HK-2 (cell line): ENCODE data around the gene ZKSCAN1.

Experiments used
- DNase-seq: peaks from one replicate; pipeline ENCODE4 v3.0.0-alpha.2; 2018; ENCODE audit not compliant: unreplicated experiment

Gene ZKSCAN1

DNA sequence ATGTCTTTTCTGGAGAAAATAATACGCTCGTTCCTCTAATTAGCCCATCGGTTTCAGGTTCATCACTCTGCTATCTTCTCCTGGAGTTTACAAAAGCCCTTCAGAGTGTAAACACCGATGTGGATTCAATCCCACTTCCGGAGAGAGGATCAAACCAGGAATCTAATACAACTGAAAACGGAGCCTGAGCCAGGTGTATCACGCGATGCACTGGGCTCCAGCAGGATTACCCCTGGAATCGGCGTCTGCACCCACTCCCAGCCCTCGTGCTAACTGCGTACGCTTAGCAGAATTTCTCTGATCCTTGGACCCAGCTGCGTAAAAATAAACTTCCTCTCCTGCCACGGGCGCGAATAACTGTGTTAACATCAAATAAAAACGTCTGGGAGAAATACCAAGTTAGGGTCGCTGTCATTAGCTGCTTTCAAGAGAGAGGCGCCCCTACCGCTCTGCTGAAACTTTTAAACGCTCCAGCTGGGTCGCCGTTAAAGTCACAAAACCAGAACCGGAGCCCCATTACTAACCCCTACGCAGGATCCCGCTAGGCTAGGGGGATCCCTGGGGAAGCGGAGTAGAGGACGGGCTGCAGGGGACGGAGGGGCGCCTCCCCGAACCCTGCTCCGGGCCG, 65.6 kb downstream of the ZKSCAN1 start:
- no peak for DNase-seq

DNA sequence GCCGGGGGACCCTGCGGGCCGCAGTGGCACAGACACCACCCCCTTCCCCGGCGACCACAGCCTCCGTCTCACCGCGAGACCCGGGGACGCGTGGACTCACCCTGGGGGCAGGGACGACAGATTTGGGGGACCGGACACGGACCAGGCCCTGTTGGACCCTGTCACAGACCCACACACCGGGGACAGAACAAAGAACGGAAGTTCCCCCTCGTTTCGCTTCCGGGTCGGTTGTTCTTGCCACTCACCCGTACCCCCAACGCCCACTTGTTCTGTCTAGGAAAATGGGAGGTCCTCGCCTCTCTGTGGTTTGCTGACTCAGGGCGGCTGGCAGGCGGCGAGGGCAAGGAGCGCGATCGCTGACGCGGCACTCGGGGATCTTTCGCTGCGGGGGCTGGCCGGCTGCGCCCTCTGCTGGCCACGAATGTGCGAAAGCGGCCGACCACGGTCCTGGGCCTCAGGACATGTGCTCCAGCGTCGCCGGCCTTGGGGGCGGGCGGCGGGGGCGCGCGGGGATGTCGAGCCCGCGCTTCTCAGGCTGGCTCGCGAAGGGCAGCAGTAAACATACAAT, 66.2 kb downstream of the ZKSCAN1 start, which contains the start of gene ZNF3:
Gene ZNF3 (minus strand): TSS at position 189 of the 568 bp plus-strand sequence. CDS start 4,366 bp downstream, outside the sequence.
- DNase-seq, result peak; percentile 99

DNA sequence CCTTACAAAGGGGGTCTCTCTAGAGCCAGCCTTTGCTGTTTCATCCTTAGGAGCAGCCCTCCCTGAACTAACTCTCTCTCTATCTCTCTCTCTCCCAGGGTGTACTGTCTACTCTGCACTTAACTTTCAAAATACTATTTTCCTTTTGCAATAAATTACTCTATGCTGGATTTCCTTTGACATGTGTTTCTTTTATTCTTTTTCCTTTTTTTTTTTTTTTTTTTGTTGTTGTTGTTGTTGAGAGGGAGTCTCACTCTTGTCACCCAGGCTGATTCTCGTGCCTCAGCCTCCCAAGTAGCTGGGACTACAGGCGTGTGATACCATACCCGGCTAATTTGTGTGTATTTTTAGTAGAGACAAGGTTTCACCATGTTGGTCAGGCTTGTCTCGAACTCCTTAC, 67.6 kb downstream of the ZKSCAN1 start:
- DNase-seq, result no peak

DNA sequence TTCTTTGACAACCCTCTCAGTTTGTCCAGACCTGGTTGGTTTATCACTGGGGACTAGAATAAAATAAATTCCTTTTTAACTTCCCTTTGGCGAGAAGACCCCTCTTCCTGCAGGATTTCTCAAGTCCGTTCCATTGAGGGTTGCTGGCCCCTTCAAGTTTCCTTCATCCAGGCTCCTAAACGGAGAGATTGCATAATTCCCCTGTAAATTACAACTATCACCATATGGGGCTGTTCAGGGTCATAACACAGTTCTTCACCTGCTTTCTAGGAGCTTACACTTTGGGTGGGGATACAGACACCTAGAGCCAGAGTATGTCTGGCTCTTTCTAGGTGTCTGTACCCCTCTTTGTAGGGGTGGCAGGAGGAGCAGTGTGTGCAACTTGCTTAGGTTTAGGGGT, 70.1 kb downstream of the ZKSCAN1 start:
- no peak for DNase-seq

DNA sequence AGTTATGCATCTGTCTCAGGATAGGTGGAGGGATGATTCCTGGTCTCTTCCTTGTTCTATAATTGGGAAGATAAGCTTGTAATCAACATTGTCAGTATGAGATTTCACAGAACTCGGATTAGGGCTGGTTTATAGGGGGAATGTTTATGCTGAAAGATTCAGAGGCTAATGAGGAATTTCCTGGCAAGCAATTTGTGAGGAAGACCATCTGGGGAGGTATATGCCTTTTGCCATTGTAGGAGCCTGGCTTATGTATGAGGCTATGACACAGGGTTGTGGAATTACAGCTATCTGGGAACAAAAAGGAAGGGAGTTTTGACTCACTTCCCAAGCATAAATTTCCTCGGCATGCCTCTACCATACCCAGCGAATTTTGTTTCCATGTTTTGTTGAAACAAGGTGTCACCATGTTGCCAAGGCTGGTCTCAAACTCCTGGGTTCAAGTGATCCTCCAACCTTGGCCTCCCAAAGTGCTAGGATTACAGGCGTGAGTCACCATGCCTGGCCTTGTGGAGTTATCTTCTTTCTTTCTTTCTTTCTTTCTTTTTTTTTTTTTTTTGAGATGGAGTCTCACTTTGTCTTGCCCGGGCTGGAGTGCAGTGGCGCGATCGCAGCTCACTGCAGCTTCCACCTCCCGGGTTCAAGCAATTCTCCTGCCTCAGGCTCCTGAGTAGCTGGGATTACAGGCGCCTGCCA, 71.8 kb downstream of the ZKSCAN1 start:
- no peak for DNase-seq

DNA sequence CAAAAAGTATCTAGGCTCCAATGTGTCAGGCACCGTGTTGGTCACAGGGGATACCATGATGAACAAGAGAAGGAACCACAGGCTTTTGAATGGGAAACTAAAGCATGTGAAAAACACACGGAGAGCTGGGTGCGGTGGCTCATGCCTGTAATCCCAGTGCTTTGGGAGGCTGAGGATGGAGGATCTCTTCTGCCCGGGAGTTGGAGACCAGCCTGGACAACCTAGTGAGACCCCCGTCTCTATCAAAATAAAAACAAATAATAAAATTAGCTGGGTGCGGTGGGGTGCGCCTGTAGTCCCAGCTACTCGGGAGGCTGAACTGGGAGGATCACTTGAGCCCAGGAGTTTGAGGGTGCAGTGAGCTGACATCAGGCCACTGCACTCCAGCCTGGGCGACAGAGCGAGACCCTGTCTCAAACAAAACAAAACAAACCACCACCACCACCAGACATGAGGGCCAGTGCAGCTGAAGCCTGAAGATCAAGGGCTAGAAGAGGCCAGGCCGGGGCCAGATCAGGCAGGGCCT, 72.8 kb downstream of the ZKSCAN1 start:
- DNase-seq, result no peak

DNA sequence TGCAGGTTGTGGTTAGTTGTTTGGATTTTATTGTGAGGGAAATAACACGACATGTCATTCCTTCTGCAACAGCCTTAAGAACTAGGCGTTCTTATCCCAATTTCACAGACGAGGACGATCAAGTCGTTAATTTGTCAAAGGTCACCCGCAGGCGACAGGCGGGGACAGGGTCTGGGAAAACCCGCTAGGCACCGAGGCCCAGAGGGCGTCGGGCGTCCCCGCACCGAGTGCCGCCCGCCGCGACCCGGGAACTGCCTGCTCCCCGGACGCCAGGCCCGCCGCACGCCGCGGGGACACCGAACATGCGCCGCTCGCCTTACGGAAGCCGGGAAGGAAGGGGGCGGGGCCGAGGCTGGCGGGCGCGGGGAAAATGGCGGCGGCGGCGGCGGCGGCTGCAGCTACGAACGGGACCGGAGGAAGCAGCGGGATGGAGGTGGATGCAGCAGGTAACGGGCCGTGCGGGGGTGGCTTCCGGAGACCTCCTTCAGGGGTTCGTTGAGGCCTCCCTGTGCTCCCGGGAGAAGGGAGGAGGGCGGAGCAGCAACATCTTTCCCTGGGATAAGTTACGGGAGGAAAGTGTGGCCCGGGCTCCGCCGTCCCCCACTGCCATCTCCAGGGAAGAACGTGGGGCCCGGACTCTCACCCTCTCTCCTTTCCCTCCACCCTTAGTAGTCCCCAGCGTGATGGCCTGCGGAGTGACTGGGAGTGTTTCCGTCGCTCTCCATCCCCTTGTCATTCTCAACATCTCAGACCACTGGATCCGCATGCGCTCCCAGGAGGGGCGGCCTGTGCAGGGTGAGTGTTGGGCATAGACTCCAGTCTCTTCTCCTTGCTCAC, 73.4 kb downstream of the ZKSCAN1 start, which contains the start of gene COPS6:
Gene COPS6 (plus strand): TSS at position 349 of the 837 bp plus-strand sequence. CDS start 22 bp downstream, at position 371.
- DNase-seq, result peak; percentile 74

DNA sequence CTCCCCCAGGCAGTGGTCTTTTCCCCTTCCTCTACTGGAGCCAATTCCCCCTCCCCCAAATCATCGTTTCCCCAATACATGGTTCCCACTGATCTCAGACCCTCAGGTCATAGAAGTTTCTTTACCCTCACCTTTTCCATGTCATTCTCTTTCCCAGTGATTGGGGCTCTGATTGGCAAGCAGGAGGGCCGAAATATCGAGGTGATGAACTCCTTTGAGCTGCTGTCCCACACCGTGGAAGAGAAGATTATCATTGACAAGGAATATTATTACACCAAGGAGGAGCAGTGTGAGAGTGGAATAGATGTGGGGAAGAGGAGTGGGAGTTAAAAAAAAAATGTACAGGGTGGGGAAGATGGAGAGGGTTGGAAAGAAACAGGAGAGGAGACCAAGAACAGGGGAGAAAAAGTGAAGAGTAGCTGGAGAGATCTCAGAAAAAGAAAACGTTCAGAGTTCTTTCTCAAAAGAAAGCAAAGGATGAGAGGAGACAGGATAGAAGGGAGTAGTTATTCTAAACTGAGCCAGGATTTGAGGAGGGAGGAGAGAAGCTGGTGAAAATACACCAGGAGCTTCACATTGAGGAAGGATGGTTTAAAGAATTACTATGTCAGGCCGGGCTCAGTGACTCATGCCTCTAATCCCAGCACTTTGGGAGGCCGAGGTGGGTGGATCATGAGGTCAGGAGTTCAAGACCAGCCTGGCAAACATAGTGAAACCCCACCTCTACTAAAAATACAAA, 74.2 kb downstream of the ZKSCAN1 start:
- DNase-seq, result no peak

DNA sequence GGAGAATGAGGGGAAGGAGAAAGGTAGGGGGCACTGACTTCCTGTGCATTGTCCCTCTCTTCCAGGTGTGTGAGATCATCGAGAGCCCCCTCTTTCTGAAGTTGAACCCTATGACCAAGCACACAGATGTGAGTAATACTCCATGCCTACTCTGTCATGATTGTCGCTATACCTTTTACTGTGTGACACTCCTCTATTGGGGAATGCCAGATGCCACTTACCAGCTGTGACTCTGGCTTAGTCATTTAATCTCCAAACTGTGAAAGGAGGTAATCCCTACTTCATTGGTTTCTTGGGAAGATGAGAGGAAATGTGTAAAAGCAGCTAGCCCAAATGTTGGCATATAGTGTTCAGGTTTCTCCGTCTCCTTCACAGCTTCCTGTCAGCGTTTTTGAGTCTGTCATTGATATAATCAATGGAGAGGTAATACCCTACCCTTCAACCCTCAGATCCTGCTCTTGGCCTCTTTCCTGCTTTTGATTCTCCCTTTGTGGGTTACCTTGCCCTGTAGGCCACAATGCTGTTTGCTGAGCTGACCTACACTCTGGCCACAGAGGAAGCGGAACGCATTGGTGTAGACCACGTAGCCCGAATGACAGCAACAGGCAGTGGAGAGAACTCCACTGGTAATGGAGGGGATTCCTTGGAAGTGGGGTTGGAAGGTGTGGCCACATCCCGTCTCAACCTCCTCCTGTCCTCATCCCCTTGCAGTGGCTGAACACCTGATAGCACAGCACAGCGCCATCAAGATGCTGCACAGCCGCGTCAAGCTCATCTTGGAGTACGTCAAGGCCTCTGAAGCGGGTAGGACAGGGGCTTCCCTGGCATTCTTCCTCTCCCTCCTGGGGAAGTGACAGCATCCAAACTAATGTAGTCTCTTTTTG, 75.4 kb downstream of the ZKSCAN1 start:
- DNase-seq, result no peak
